ENCODE measurements around the gene GCC2.

Gene GCC2

DNA sequence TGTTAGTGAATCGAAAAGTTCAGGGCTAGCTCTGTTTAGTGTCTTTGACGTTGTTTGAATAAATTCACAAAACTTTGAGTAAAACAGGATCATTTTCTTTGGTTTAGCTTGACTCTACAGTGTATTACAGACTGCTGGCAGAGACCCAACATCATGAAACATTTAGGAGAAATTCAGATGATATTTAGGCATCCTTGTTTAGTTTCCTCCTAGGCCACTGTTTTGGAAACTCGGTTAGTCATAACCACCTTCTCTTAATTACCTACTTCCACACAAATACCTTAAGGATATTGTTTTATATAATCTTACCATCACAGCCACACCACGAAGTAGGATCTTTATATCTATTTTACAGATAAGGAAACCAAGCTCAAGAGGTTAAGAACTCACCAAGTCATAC, 93.1 kb downstream of the GCC2 start:
- TF ChIP-seq GABPA (IDR thresholded peaks at IDR 0.05; ENCODE audit: low read depth) (no peak), SPI1 (IDR thresholded peaks at IDR 0.05; ENCODE audit: borderline replicate concordance, low read depth) (no peak)
- TF ChIP-seq, protein P1, sequence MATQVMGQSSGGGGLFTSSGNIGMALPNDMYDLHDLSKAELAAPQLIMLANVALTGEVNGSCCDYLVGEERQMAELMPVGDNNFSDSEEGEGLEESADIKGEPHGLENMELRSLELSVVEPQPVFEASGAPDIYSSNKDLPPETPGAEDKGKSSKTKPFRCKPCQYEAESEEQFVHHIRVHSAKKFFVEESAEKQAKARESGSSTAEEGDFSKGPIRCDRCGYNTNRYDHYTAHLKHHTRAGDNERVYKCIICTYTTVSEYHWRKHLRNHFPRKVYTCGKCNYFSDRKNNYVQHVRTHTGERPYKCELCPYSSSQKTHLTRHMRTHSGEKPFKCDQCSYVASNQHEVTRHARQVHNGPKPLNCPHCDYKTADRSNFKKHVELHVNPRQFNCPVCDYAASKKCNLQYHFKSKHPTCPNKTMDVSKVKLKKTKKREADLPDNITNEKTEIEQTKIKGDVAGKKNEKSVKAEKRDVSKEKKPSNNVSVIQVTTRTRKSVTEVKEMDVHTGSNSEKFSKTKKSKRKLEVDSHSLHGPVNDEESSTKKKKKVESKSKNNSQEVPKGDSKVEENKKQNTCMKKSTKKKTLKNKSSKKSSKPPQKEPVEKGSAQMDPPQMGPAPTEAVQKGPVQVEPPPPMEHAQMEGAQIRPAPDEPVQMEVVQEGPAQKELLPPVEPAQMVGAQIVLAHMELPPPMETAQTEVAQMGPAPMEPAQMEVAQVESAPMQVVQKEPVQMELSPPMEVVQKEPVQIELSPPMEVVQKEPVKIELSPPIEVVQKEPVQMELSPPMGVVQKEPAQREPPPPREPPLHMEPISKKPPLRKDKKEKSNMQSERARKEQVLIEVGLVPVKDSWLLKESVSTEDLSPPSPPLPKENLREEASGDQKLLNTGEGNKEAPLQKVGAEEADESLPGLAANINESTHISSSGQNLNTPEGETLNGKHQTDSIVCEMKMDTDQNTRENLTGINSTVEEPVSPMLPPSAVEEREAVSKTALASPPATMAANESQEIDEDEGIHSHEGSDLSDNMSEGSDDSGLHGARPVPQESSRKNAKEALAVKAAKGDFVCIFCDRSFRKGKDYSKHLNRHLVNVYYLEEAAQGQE (IDR thresholded peaks at IDR 0.05; ENCODE audit: insufficient replicate concordance, low read depth), result no peak
- Histone ChIP-seq H3K4me3 (replicated peaks; ENCODE audit: insufficient read depth, low read length) (no peak overlapping the region), H3K27ac (replicated peaks) (no peak overlapping the region), H3K27me3 (ENCODE audit: insufficient read depth, poor library complexity, severe bottlenecking) (no peaks in the 10 kb centered on the region)
- no peak for DNase-seq (ENCODE audit: low read depth in 1 of 2, low spot score in 1 of 2)

DNA sequence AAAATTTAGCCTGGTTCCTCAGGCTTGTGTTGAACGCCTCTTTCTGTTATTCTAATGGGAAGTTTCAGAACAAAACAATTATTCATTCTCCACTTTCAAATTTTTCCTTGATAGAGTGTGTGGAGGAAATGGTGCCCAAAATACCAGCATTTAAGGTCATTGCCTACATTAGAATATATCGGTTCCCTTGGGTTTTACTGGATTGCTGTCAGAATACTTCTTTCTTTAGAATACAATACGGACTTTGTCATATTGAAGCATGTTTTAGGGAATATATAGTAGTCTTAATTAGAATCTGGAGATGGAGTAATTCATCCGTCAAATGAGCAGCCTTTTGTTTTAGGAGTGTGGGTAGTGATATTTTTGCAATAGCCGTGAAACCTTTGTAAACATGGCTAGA, 98.6 kb downstream of the GCC2 start:
- TF ChIP-seq, protein P2, sequence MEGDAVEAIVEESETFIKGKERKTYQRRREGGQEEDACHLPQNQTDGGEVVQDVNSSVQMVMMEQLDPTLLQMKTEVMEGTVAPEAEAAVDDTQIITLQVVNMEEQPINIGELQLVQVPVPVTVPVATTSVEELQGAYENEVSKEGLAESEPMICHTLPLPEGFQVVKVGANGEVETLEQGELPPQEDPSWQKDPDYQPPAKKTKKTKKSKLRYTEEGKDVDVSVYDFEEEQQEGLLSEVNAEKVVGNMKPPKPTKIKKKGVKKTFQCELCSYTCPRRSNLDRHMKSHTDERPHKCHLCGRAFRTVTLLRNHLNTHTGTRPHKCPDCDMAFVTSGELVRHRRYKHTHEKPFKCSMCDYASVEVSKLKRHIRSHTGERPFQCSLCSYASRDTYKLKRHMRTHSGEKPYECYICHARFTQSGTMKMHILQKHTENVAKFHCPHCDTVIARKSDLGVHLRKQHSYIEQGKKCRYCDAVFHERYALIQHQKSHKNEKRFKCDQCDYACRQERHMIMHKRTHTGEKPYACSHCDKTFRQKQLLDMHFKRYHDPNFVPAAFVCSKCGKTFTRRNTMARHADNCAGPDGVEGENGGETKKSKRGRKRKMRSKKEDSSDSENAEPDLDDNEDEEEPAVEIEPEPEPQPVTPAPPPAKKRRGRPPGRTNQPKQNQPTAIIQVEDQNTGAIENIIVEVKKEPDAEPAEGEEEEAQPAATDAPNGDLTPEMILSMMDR (IDR thresholded peaks at IDR 0.05; ENCODE audit: insufficient read depth, low read length), result no peak
- no peak for TF ChIP-seq POLR2AphosphoS5 (IDR thresholded peaks at IDR 0.05; ENCODE audit: low read depth)
- DNase-seq (ENCODE audit: low read depth in 1 of 2, low spot score in 1 of 2), result no peak
- Histone ChIP-seq H3K4me3 (replicated peaks; ENCODE audit: insufficient read depth, low read length) (no peak overlapping the region), H3K27ac (replicated peaks) (no peak overlapping the region), H3K27me3 (ENCODE audit: insufficient read depth, poor library complexity, severe bottlenecking) (no peaks in the 10 kb centered on the region)

- DNase-seq (ENCODE audit: low read depth in 1 of 2, low spot score in 1 of 2), result no peak
- Histone ChIP-seq H3K27ac (replicated peaks) (no peak overlapping the region), H3K4me3 (replicated peaks; ENCODE audit: insufficient read depth, low read length) (no peak overlapping the region), H3K27me3 (ENCODE audit: insufficient read depth, poor library complexity, severe bottlenecking) (no peaks in the 10 kb centered on the region)
- TF ChIP-seq, protein P1 (IDR thresholded peaks at IDR 0.05; ENCODE audit: insufficient replicate concordance, low read depth), result no peak
- TF ChIP-seq GABPA (IDR thresholded peaks at IDR 0.05; ENCODE audit: low read depth) (no peak), POLR2AphosphoS5 (IDR thresholded peaks at IDR 0.05; ENCODE audit: low read depth) (no peak), SPI1 (IDR thresholded peaks at IDR 0.05; ENCODE audit: borderline replicate concordance, low read depth) (no peak)
- TF ChIP-seq, protein P2 (IDR thresholded peaks at IDR 0.05; ENCODE audit: insufficient read depth, low read length), result no peak
Measured at GRCh38 chr2:108548208-108549003, 99.4 kb downstream of the GCC2 start.

DNA sequence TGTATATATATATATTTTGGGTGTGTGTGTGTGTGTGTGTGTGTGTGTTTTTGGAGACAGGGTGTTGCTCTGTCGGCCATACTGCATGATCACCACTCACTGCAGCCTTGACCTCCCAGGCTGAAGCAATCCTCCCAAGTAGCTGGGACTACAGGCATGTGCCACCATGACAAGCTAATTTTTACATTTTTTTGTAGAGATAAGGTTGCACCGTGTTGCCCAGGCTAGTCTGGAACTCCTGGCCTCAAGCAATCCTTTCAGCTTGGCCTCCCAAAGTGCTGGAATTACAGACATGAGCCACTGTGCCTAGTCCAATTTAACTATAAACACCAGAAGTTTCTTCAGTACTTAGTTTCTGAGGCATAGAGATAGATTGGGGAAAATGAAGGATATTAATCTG, 103.6 kb downstream of the GCC2 start:
- TF ChIP-seq, protein P2 (IDR thresholded peaks at IDR 0.05; ENCODE audit: insufficient read depth, low read length), result no peak
- TF ChIP-seq POLR2AphosphoS5 (IDR thresholded peaks at IDR 0.05; ENCODE audit: low read depth) (no peak), GABPA (IDR thresholded peaks at IDR 0.05; ENCODE audit: low read depth) (no peak), SPI1 (IDR thresholded peaks at IDR 0.05; ENCODE audit: borderline replicate concordance, low read depth) (no peak)
- TF ChIP-seq, protein P1 (IDR thresholded peaks at IDR 0.05; ENCODE audit: insufficient replicate concordance, low read depth), result no peak
- no peaks in the 10 kb centered on the region for H3K27me3 ChIP-seq (ENCODE audit: insufficient read depth, poor library complexity, severe bottlenecking)
- DNase-seq (ENCODE audit: low read depth in 1 of 2, low spot score in 1 of 2), result no peak
- H3K4me3 ChIP-seq (replicated peaks; ENCODE audit: insufficient read depth, low read length), result no peak overlapping the region
- H3K27ac ChIP-seq (replicated peaks), result no peak overlapping the region
